Thymus (tissue), 11 donors: ENCODE results near the gene DDX5. TPM values are rescaled to one million over a fixed set of nuclear protein-coding genes. Genes with fewer than 3 reads are reported as not detected.

Source experiments
- DNase-seq, 9 donors: peaks; one replicate each; pipeline ENCODE4 v3.0.0-alpha.2; 2013; ENCODE audit warnings: low spot score in 9 of 9, low read depth in 6 of 9, missing footprints in 1 of 9
- H3K27ac ChIP-seq, 2 donors: one replicate each; pipeline ENCODE4 v1.5.1; 2013; ENCODE audit warnings: control low read depth in 1 of 2, low read depth in 1 of 2, low read length in 1 of 2, mild to moderate bottlenecking in 1 of 2, moderate library complexity in 1 of 2
- H3K27me3 ChIP-seq, 2 donors: one replicate each; pipeline ENCODE4 v1.5.1; 2013; ENCODE audit warnings: low read length in 1 of 2; ENCODE audit not compliant: control insufficient read depth in 2 of 2, insufficient read depth in 1 of 2
- H3K36me3 ChIP-seq, 2 donors: one replicate each; pipeline ENCODE4 v1.5.1; 2013; ENCODE audit warnings: low read length in 1 of 2, mild to moderate bottlenecking in 1 of 2, moderate library complexity in 1 of 2; ENCODE audit not compliant: control insufficient read depth in 2 of 2, insufficient read depth in 2 of 2
- H3K4me1 ChIP-seq, 2 donors: one replicate each; pipeline ENCODE4 v1.5.1; 2013; ENCODE audit warnings: low read length in 2 of 2; ENCODE audit not compliant: control insufficient read depth in 2 of 2, insufficient read depth in 2 of 2
- H3K4me3 ChIP-seq, 2 donors: one replicate each; pipeline ENCODE4 v1.5.1; 2013; ENCODE audit warnings: low read length in 2 of 2, control low read depth in 1 of 2, mild to moderate bottlenecking in 1 of 2
- H3K9me3 ChIP-seq, 2 donors: one replicate each; pipeline ENCODE4 v1.5.1; 2013; ENCODE audit warnings: low read length in 1 of 2, mild to moderate bottlenecking in 1 of 2; ENCODE audit not compliant: control insufficient read depth in 2 of 2, insufficient read depth in 1 of 2
- WGBS: extraction: QIAGEN DNeasy Blood & Tissue Kit; methylation state at CpG from one replicate; pipeline ENCODE4 v1.1.7; 2013; 5-methylcytosine and 5-hydroxymethylcytosine counted together
- polyA plus RNA-seq: library from polyadenylated mRNA; stranded (reverse); fragments of 200-250 nt; gene quantifications from one replicate; pipeline ENCODE4 v1.2.3, GENCODE V29; 2013
- total RNA-seq: library from RNA; stranded (reverse); fragments of 120-200 nt; gene quantifications from one replicate; pipeline ENCODE4 v1.2.4, GENCODE V29; 2013
- donor health status: healthy.

DDX5 gene
- total and polyA plus RNA-seq, 2 donors, result 584 to 937 TPM

DNA sequence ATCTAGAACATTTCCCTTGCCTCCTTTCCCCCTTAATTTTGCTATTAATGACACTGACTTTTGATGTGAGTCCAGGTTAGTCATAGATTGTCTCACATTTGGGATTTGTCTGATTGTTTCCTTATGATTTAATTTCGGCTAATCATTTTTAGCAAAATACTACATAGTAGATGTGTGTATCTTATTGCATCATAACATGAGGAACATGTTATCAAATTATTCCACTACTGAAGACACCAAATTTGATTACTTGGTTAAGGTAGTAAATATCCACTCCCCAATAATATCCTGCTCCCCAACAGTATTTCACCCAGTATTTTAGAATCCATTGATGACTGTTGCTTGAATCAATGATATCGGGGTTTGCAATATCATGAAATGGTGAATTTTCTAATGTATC lies 12.0 kb downstream of the DDX5 start:
- H3K9me3 ChIP-seq, result no peaks in the 10 kb centered on the region
- WGBS, result 98% methylated on average over 2 of the region's 2 CpGs
- no peak for DNase-seq
- H3K27me3 ChIP-seq, result no peaks in the 10 kb centered on the region
- H3K4me3 ChIP-seq, result no peak overlapping the region
- peaks cover 26 to 58% of the 10 kb centered on the region in 2 donors for H3K36me3 ChIP-seq
- H3K4me1 ChIP-seq, result peaks cover 16 to 22% of the 10 kb centered on the region in 2 donors
- H3K27ac ChIP-seq, result no peak overlapping the region

DNA sequence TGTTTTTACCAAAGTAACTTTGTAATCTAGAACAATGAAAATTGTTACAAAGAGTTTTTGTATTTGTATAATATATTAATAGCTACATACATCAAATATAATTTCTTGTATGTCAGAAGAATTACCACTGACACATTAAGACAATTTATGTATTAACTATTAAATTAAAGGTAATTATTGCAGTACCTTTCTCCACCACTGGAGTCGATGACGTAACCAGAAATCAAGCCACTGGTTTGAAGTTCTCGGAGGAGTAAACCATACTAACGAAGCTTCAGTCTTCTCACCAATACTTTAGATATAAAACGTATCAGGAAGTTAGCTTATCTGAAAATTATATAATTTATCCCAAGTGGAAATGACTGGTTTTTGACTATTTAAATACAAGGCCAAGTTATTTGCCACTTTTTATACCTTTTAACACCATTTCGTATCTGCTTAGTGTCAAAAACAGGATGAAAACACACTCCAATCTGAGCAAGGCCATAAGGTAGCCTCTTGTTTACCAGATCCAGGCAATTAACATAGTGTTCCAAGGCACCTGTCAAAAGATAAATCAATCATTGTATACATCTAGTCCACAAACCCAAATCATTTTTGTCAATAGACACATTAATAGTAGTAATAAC lies 13.5 kb downstream of the DDX5 start:
- no peak overlapping the region for H3K4me3 ChIP-seq
- H3K4me1 ChIP-seq, result peaks cover 14 to 22% of the 10 kb centered on the region in 2 donors
- no peaks in the 10 kb centered on the region for H3K27me3 ChIP-seq
- 82% methylated on average over 6 of the region's 6 CpGs for WGBS
- H3K9me3 ChIP-seq, result no peaks in the 10 kb centered on the region
- H3K27ac ChIP-seq, result no peak overlapping the region
- peak in 1 of 9 donors; percentile 33 for DNase-seq
- H3K36me3 ChIP-seq, result peaks cover 26 to 57% of the 10 kb centered on the region in 2 donors

DNA sequence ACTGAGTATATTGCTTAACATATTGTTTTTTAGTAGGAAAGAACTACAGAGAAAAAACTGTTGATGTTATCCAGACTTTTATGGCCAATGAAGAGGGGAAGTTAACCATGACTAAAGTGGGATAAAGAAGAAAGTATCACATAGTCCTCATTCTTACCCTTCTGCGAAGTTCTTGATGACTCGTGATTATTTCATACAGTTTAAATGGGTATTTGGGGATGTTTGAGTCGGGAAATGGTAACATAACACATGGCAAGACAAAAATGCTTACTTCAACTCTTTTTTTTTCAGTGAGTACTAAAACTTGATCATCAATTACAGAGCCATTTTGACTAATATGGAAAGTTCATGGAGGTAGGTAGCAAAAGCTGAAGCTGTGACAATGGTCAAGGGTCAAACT lies 14.1 kb downstream of the DDX5 start:
- no peak for DNase-seq
- Histone ChIP-seq H3K27me3 (no peaks in the 10 kb centered on the region), H3K9me3 (no peaks in the 10 kb centered on the region), H3K27ac (no peak overlapping the region), H3K4me1 (peaks cover 9 to 17% of the 10 kb centered on the region in 2 donors), H3K36me3 (peaks cover 26 to 59% of the 10 kb centered on the region in 2 donors), H3K4me3 (no peak overlapping the region)
- WGBS, result 96% methylated on average over 3 of the region's 3 CpGs

DNA sequence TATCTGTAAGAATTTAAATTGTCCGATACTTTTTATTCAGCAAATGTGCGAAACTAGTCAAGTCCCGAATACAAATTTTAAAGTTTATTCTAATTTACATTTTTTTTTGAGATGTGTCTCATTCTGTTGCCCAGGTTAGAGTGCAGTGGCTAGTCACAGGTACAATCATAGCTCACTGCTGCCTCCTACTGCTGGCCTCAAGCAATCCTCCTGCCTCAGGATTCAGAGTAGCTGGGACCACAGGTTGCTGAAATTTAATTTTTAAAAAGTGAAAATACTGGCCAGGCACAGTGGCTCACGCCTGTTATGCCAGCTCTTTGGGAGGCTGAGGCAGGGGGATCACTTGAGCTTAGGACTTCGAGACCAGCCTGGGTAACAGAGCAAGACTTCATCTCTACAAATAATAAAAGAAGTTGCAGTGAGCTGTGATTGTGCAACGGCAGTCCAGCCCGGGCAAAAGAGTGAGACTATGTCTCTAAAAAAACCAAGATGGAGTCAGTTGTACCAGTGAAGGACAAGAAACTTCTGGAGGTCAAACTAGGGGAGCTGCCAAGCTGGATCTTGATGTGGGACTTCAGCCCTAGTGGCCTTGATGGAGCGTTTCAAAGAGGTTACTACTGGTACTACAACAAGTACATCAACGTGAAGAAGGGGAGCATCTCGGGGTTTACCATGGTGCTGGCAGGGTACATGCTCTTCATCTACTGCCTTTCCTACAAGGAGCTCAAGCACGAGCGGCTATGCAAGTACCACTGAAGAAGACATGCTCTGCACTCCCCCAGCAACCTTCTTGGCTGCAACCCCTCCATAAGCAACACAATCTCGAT lies 14.8 kb downstream of the DDX5 start:
- WGBS, result 97% methylated on average over 13 of the region's 13 CpGs
- Histone ChIP-seq H3K36me3 (peaks cover 25 to 62% of the 10 kb centered on the region in 2 donors), H3K27ac (no peak overlapping the region), H3K27me3 (no peaks in the 10 kb centered on the region), H3K9me3 (no peaks in the 10 kb centered on the region), H3K4me3 (no peak overlapping the region), H3K4me1 (peaks cover 9 to 17% of the 10 kb centered on the region in 2 donors)
- DNase-seq, result peak in 3 of 9 donors; percentile 29 to 57 (median 45)

DNA sequence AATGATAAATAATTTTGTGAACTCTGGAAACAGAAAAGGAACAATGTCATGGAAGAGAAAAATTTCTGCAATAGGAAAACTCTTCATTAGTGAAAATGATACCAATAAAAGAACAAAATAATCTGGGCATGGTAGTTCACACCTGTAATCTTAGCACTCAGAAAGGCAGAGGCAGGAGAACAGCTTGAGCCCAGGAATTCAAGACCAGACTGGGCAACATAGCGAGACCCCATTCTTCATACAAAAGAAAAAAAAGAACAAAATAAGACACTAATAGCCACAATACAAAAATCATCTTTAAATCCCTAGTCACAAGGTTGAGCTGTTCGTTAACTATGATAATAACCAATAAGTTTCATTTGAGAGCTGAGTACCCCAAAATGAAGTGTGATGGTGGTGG lies 17.8 kb downstream of the DDX5 start:
- Histone ChIP-seq H3K9me3 (no peaks in the 10 kb centered on the region), H3K36me3 (peaks cover 34 to 90% of the 10 kb centered on the region in 2 donors), H3K4me1 (no peaks in the 10 kb centered on the region), H3K27me3 (no peaks in the 10 kb centered on the region), H3K4me3 (no peak overlapping the region), H3K27ac (no peak overlapping the region)
- over 99% methylated on average over 2 of the region's 2 CpGs for WGBS
- no peak for DNase-seq

DNA sequence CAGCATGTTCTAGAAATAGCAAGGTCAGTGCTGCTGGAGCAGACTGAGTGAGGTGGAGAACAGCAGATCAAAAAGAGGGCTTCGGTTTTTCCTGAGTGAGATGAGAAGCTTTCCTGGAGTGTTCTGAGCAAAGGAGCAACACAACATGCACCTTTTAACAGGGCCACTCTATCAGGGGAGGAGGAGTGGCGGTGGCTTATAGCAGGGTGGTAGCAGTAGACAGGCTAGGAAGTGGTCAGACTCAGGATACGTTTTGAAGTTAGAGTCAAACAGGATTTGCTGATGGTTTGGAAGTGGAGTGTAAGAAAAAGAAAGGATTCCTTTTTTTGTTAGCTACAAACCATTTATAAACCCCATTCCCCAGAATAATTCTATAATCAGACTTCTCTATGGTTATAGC lies 21.7 kb downstream of the DDX5 start:
- H3K36me3 ChIP-seq, result peaks cover 32 to 79% of the 10 kb centered on the region in 2 donors
- DNase-seq, result no peak
- H3K27me3 ChIP-seq, result no peaks in the 10 kb centered on the region
- H3K4me1 ChIP-seq, result no peaks in the 10 kb centered on the region
- H3K4me3 ChIP-seq, result no peak overlapping the region
- H3K9me3 ChIP-seq, result no peaks in the 10 kb centered on the region
- 72% methylated on average over 3 of the region's 3 CpGs for WGBS
- H3K27ac ChIP-seq, result no peak overlapping the region

DNA sequence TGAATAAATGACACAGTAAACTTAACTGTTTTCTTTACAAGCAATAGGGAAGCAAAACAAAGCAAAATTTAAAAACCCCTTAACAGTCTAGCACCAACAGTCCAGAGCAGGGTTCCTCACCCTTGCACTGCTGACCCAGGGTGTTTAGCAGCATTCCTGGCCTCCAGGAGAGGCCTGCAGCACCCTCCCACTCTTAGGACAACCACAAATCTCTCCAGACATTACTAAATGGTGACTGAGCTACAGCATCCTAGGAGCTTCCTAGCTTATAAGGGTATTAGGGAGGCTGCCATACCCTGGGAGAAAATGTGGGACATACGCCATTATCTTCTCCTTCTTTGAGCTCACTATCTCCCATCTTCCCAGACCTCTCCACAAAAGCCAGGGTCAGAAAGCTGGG lies 25.1 kb downstream of the DDX5 start:
- Histone ChIP-seq H3K36me3 (peaks cover 23 to 70% of the 10 kb centered on the region in 2 donors), H3K4me3 (no peak overlapping the region), H3K9me3 (no peaks in the 10 kb centered on the region), H3K4me1 (no peaks in the 10 kb centered on the region), H3K27ac (no peak overlapping the region), H3K27me3 (no peaks in the 10 kb centered on the region)
- DNase-seq, result no peak
- 100% methylated on average over 1 of the region's 1 CpG for WGBS

DNA sequence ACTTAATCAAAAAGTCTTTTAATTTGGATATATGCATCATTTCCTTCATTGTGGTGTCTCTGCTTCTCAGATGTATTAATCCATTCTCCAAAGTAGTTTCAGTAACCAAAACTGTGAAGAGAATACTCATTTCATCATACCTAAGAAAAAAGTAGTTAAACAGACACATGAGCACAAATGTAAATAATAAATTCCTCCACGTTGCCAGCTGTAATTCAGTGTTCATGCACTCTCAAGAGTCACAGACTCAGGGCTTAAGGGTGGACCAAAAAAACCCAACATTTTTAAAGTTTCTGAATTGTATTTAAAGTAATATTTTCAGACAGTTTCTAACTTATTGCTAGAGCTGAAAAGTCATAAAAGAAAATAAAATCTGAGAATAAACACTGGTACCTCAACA lies 28.2 kb downstream of the DDX5 start:
- WGBS, result 88% methylated on average over 1 of the region's 1 CpG
- no peaks in the 10 kb centered on the region for H3K9me3 ChIP-seq
- peaks cover 12 to 40% of the 10 kb centered on the region in 2 donors for H3K36me3 ChIP-seq
- no peaks in the 10 kb centered on the region for H3K27me3 ChIP-seq
- H3K27ac ChIP-seq, result no peak overlapping the region
- no peak overlapping the region for H3K4me3 ChIP-seq
- DNase-seq, result no peak
- no peaks in the 10 kb centered on the region for H3K4me1 ChIP-seq

DNA sequence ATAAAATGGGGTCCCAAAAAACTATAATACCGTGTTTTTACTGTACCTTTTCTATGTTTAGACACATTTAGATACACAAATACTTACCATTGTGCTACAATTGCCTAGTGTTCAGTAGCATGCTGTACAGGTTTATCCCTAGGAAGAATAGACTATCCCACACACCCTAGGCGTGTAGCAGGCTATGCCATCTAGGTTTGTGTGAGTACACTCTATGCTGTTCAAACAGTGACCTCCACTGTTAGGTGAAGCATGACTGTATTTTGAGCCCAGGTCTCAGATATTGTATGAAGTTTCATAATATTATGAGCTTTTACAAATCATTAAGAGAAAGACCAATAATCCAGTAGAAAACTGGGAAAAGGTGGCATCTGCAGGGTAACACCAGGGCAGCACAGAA lies 33.5 kb downstream of the DDX5 start:
- no peaks in the 10 kb centered on the region for H3K9me3 ChIP-seq
- H3K4me3 ChIP-seq, result no peak overlapping the region
- H3K27ac ChIP-seq, result no peak overlapping the region
- no peaks in the 10 kb centered on the region for H3K4me1 ChIP-seq
- DNase-seq, result no peak
- WGBS, result over 99% methylated on average over 2 of the region's 2 CpGs
- no peaks in the 10 kb centered on the region for H3K27me3 ChIP-seq
- H3K36me3 ChIP-seq, result peaks cover 0 to 12% of the 10 kb centered on the region in 2 donors
